H1 (cell line): ENCODE results near the gene DSP. TPM values are rescaled to one million over a fixed set of nuclear protein-coding genes. Genes with fewer than 3 reads are reported as not detected.

ENCODE experiments used
- CTCF ChIA-PET: fragments of 300-600 bp; sonication (Branson Sonifier 250); formaldehyde crosslinking; loops from one replicate; lab custom pipeline; 2021; ENCODE audit not compliant: partially characterized antibody; lab: Charles Lee
- POLR2A ChIA-PET: fragments of 300-600 bp; sonication (Branson Sonifier 250); formaldehyde crosslinking; loops from one replicate; lab custom pipeline; 2021; ENCODE audit warnings: inconsistent platforms; ENCODE audit not compliant: partially characterized antibody; lab: Charles Lee
- DNase-seq, 2 experiments: peaks; one replicate each; pipeline versions ENCODE4 v3.0.0 to v3.0.0-alpha.2; 2010 to 2022; ENCODE audit warnings: low spot score in 2 of 2, low read depth in 1 of 2, mixed read lengths in 1 of 2
- FAIRE-seq: peaks from 2 replicates; lab custom pipeline; 2011; peaks lifted over from hg19 to GRCh38; lab: Jason Lieb, UNC
- H2AFZ ChIP-seq: 2 replicates; pipeline ENCODE4 v1.8.1; 2012; ENCODE audit warnings: low read length, inconsistent platforms
- H2AK5ac ChIP-seq: 2 replicates; pipeline ENCODE4 v1.6.1; 2013; ENCODE audit warnings: low read depth, low read length
- H2BK120ac ChIP-seq: replicated peaks from 2 replicates; pipeline ENCODE3; 2013; ENCODE audit warnings: low read depth, low read length, inconsistent platforms
- H2BK12ac ChIP-seq: 2 replicates; pipeline ENCODE4 v1.6.1; 2013; ENCODE audit warnings: low read depth, low read length
- H2BK15ac ChIP-seq: 2 replicates; pipeline ENCODE4 v1.6.1; 2013; ENCODE audit warnings: low read length
- H2BK20ac ChIP-seq: 2 replicates; pipeline ENCODE4 v1.6.1; 2013; ENCODE audit warnings: low read length
- H2BK5ac ChIP-seq: 2 replicates; pipeline ENCODE4 v1.6.1; 2013; ENCODE audit warnings: low read depth, low read length
- H3K14ac ChIP-seq: 2 replicates; pipeline ENCODE4 v1.6.1; 2013; ENCODE audit warnings: inconsistent platforms; ENCODE audit not compliant: insufficient read length
- H3K18ac ChIP-seq: 2 replicates; pipeline ENCODE4 v1.6.1; 2013; ENCODE audit warnings: low read length; ENCODE audit errors: extremely low read depth
- H3K23ac ChIP-seq: 2 replicates; pipeline ENCODE4 v1.6.1; 2013; ENCODE audit warnings: inconsistent platforms; ENCODE audit not compliant: insufficient read length
- H3K23me2 ChIP-seq: 2 replicates; pipeline ENCODE4 v1.6.1; 2013; ENCODE audit warnings: low read depth, low read length
- H3K27ac ChIP-seq: 2 replicates; pipeline ENCODE4 v1.6.1; 2011; ENCODE audit warnings: low read depth, low read length, inconsistent platforms
- H3K27me3 ChIP-seq, 4 experiments: replicated peaks in 1 of 4; 1 replicate in 1 of 4; 2 replicates in 3 of 4; pipeline versions ENCODE4 v1.6.1 to v1.8.1; 2011 to 2013; ENCODE audit warnings: low read length in 3 of 4, mild to moderate bottlenecking in 3 of 4, inconsistent platforms in 2 of 4, mixed read lengths in 2 of 4, moderate library complexity in 1 of 4; ENCODE audit not compliant: control insufficient read depth in 3 of 4, insufficient read depth in 3 of 4; ENCODE audit errors: extremely low read depth in 1 of 4
- H3K36me3 ChIP-seq, 4 experiments: 2 replicates each; pipeline versions ENCODE4 v1.6.1 to v1.8.1; 2011 to 2013; ENCODE audit warnings: mild to moderate bottlenecking in 4 of 4, low read length in 3 of 4, moderate library complexity in 2 of 4, control low read depth in 1 of 4, inconsistent platforms in 1 of 4; ENCODE audit not compliant: insufficient read depth in 4 of 4, control insufficient read depth in 2 of 4
- H3K4ac ChIP-seq: replicated peaks from 2 replicates; pipeline ENCODE3; 2013; ENCODE audit warnings: low read length, low read depth, mixed read lengths, inconsistent platforms; ENCODE audit not compliant: insufficient read length
- H3K4me1 ChIP-seq, 4 experiments: replicated peaks in 1 of 4; 1 replicate in 1 of 4; 2 replicates in 3 of 4; pipeline versions ENCODE4 v1.6.1 to v1.8.1; 2011 to 2013; ENCODE audit warnings: low read length in 3 of 4, inconsistent platforms in 2 of 4, mixed read lengths in 1 of 4; ENCODE audit not compliant: insufficient read depth in 4 of 4, control insufficient read depth in 3 of 4
- H3K4me2 ChIP-seq, 2 experiments: 2 replicates each; pipeline versions ENCODE4 v1.6.1 to v1.8.1; 2011 to 2013; ENCODE audit warnings: low read depth in 2 of 2, low read length in 2 of 2, control low read depth in 1 of 2, inconsistent platforms in 1 of 2, mild to moderate bottlenecking in 1 of 2; ENCODE audit not compliant: insufficient read depth in 1 of 2
- H3K4me3 ChIP-seq, 4 experiments: fragments of 200-600, 300-600 bp in 1 of 4; sonication (generic), shearing (Covaris generic), sonication (Bioruptor Twin) in 1 of 4; 2 replicates each; pipeline versions ENCODE4 v1.5.1 to v1.8.1; 2011 to 2016; ENCODE audit warnings: low read length in 4 of 4, low read depth in 3 of 4, control low read depth in 2 of 4, inconsistent platforms in 2 of 4, mild to moderate bottlenecking in 2 of 4, mixed read lengths in 1 of 4, moderate library complexity in 1 of 4; ENCODE audit not compliant: insufficient read depth in 2 of 4; ENCODE audit errors: extremely low read depth in 1 of 4
- H3K56ac ChIP-seq: replicated peaks from 2 replicates; pipeline ENCODE3; 2013; ENCODE audit warnings: low read depth, mild to moderate bottlenecking, mixed read lengths, low read length, inconsistent platforms; ENCODE audit not compliant: insufficient read length
- H3K79me1 ChIP-seq: 2 replicates; pipeline ENCODE4 v1.6.1; 2013; ENCODE audit warnings: low read depth, low read length, control low read depth
- H3K79me2 ChIP-seq, 2 experiments: 2 replicates each; pipeline versions ENCODE4 v1.6.1 to v1.8.1; 2012 to 2013; ENCODE audit warnings: low read length in 2 of 2, mild to moderate bottlenecking in 2 of 2, inconsistent platforms in 1 of 2; ENCODE audit not compliant: insufficient read depth in 2 of 2, control insufficient read depth in 1 of 2
- H3K9ac ChIP-seq, 4 experiments: replicated peaks in 1 of 4; 1 replicate in 1 of 4; 2 replicates in 3 of 4; pipeline versions ENCODE4 v1.6.1 to v1.8.1; 2011 to 2013; ENCODE audit warnings: low read depth in 3 of 4, low read length in 3 of 4, control low read depth in 2 of 4, mild to moderate bottlenecking in 2 of 4, moderate library complexity in 2 of 4, inconsistent platforms in 1 of 4; ENCODE audit errors: extremely low read depth in 1 of 4
- H3K9me3 ChIP-seq, 2 experiments: 2 replicates each; pipeline versions ENCODE4 v1.6.1 to v1.8.1; 2012 to 2013; ENCODE audit warnings: mild to moderate bottlenecking in 2 of 2, moderate library complexity in 2 of 2, control low read depth in 1 of 2, inconsistent platforms in 1 of 2, low read depth in 1 of 2, low read length in 1 of 2, mixed read lengths in 1 of 2; ENCODE audit not compliant: insufficient read depth in 2 of 2
- H4K20me1 ChIP-seq, 2 experiments: replicated peaks in 1 of 2; 2 replicates each; pipeline versions ENCODE3 to v1.8.1; 2011 to 2013; ENCODE audit warnings: inconsistent platforms in 2 of 2, low read length in 2 of 2, mild to moderate bottlenecking in 1 of 2; ENCODE audit not compliant: insufficient read depth in 2 of 2, control insufficient read depth in 1 of 2
- H4K5ac ChIP-seq: 2 replicates; pipeline ENCODE4 v1.6.1; 2013; ENCODE audit warnings: low read length, low read depth, mixed read lengths, inconsistent platforms; ENCODE audit not compliant: insufficient read length
- H4K8ac ChIP-seq: 2 replicates; pipeline ENCODE4 v1.8.0; 2013; ENCODE audit warnings: mild to moderate bottlenecking, moderate library complexity, low read length, inconsistent platforms; ENCODE audit not compliant: insufficient read depth; ENCODE audit errors: extremely low read depth
- H4K91ac ChIP-seq: replicated peaks from 2 replicates; pipeline ENCODE3; 2013; ENCODE audit warnings: low read length, mixed read lengths, inconsistent platforms; ENCODE audit not compliant: insufficient read length
- ASH2L ChIP-seq: fragments of 200-600, 300-600 bp; sonication (generic); IDR thresholded peaks from one replicate; pipeline ENCODE4 v1.7.1; 2017; ENCODE audit warnings: low read length
- BCL11A ChIP-seq, 2 experiments: IDR thresholded peaks; one replicate each; pipeline ENCODE4 v1.6.1; 2011; ENCODE audit warnings: low read depth in 2 of 2, low read length in 2 of 2, mild to moderate bottlenecking in 2 of 2
- CREB1 ChIP-seq: IDR thresholded peaks from 2 replicates; pipeline ENCODE4 v1.6.1; 2012; ENCODE audit warnings: inconsistent platforms
- CTBP2 ChIP-seq: IDR thresholded peaks from 2 replicates; pipeline ENCODE4 v1.7.0; 2011; ENCODE audit warnings: borderline replicate concordance, mild to moderate bottlenecking, moderate library complexity, mixed read lengths, low read length; ENCODE audit not compliant: insufficient read depth, insufficient read length
- GABPA ChIP-seq: IDR thresholded peaks from 2 replicates; pipeline ENCODE4 v1.6.1; 2011; ENCODE audit warnings: mild to moderate bottlenecking, low read length, moderate library complexity, borderline replicate concordance; ENCODE audit not compliant: insufficient read depth
- NRF1 ChIP-seq: IDR thresholded peaks from 2 replicates; pipeline ENCODE4 v1.6.1; 2011; ENCODE audit warnings: mild to moderate bottlenecking, low read depth, low read length, improper control_type of control experiment
- RAD21 ChIP-seq, 2 experiments: IDR thresholded peaks in 1 of 2; conservative IDR thresholded peaks in 1 of 2; 2 replicates each; pipeline ENCODE4 v1.6.1; 2011; ENCODE audit warnings: low read depth in 2 of 2, low read length in 2 of 2, improper control_type of control experiment in 1 of 2, inconsistent platforms in 1 of 2, mild to moderate bottlenecking in 1 of 2, moderate library complexity in 1 of 2
- RNF2 ChIP-seq: fragments of 200-900, 300-1000 bp; sonication (generic); IDR thresholded peaks from 2 replicates; pipeline ENCODE4 v1.7.1; 2016; ENCODE audit warnings: borderline replicate concordance, low read depth, mild to moderate bottlenecking, antibody characterized with exemption, low read length; ENCODE audit not compliant: poor library complexity, severe bottlenecking; ENCODE audit errors: missing control alignments
- RXRA ChIP-seq: IDR thresholded peaks from 2 replicates; pipeline ENCODE4 v1.6.1; 2011; ENCODE audit warnings: low read depth, mild to moderate bottlenecking, low read length, moderate library complexity; ENCODE audit not compliant: insufficient read depth
- SP1 ChIP-seq: IDR thresholded peaks from 2 replicates; pipeline ENCODE4 v1.6.1; 2011; ENCODE audit warnings: low read depth, low read length
- SUZ12 ChIP-seq: fragments of 200-600 bp; sonication (generic); IDR thresholded peaks from 2 replicates; pipeline ENCODE4 v1.6.1; 2012; ENCODE audit warnings: mild to moderate bottlenecking, inconsistent platforms, low read length, moderate library complexity, mixed read lengths
- TEAD4 ChIP-seq: IDR thresholded peaks from 2 replicates; pipeline ENCODE4 v1.6.1; 2012; ENCODE audit warnings: low read depth, low read length, inconsistent platforms, mixed read lengths
- YY1 ChIP-seq: IDR thresholded peaks from 2 replicates; pipeline ENCODE4 v1.6.1; 2011; ENCODE audit warnings: low read depth, mild to moderate bottlenecking, low read length
- WGBS, 2 experiments: shearing (Covaris generic) in 1 of 2; methylation state at CpG; one replicate each; pipeline versions ENCODE4 v1.1.6 to v1.1.7; 2013 to 2015; ENCODE audit warnings: low lambda C conversion rate in 2 of 2, mixed read lengths in 2 of 2, inconsistent platforms in 1 of 2, low coverage in 1 of 2, missing lambda C conversion rate in 1 of 2; ENCODE audit not compliant: insufficient replicate concordance in 2 of 2, insufficient coverage in 1 of 2, insufficient read length in 1 of 2; ENCODE audit errors: extremely low coverage in 1 of 2, missing lambda C conversion rate in 1 of 2; 5-methylcytosine and 5-hydroxymethylcytosine counted together
- polyA plus RNA-seq, 7 experiments: library from polyadenylated mRNA; depleted of rRNA in 3 of 7; stranded (reverse) in 5 of 7; unstranded in 2 of 7; fragments of >200 nt in 5 of 7; fragments of 200-250 nt in 2 of 7; gene quantifications; 1 replicate in 5 of 7; 2 replicates in 1 of 7; 4 replicates in 1 of 7; pipeline versions ENCODE4 v1.2.1 to v1.2.3, GENCODE V29; 2011 to 2013; ENCODE audit warnings: missing spikeins in 2 of 7, mixed read lengths in 2 of 7
- total RNA-seq: library from RNA; stranded (reverse); fragmentation: NEBNext Ultra II Directional; extraction: Animal tissue kit (Norgen Biotek cat#: 25700); gene quantifications from 2 replicates; pipeline ENCODE4 v1.2.1, GENCODE V29; 2021
- TF ChIP-seq, protein P1 (sequence below): IDR thresholded peaks from 2 replicates; pipeline ENCODE4 v1.6.1; 2012; ENCODE audit warnings: inconsistent platforms

Gene DSP
- total and polyA plus RNA-seq, 2 of the 8 experiments (the other 6 are each of a cell fraction or from before 2014, with no cell fraction given), result 14.3 to 48.5 TPM

DNA sequence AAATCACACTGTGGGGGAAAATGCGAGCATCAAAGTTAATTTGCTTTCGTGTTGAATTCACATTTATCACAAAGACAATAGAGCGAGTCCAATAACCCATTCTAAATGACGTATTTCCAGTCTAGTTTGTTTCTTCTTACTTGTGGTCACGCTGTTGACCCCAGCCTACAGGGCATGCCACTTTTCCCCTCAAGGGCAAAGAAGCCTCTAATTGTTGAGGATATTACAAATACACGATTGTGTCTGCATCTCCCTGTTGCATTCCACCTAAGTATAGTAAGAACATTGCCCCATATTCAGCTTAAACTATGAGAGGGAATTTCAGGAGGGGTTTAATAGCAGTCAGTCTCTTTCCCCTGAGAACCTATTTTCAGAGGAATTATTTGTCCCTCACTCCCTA, 37.4 kb upstream of the DSP start:
- 81% methylated on average over 6 of the region's 6 CpGs; no CpG with 5 or more reads in 1 of the 2 experiments for WGBS, 2 experiments
- CTCF ChIA-PET, result no interaction called here
- Histone ChIP-seq H3K23me2 (no peaks in the 10 kb centered on the region; the same call in 1 of the 2 replicates), H3K4me3 (no peak overlapping the region), H3K18ac (no peak overlapping the region), H3K27ac (no peak overlapping the region), H3K56ac (no peak overlapping the region), H2BK15ac (peak overlapping the region; percentile 36; the same call in 1 of the 2 replicates), H2BK5ac (no peak overlapping the region), H3K79me2 (no peaks in the 10 kb centered on the region), H3K14ac (no peak overlapping the region), H3K4ac (no peak overlapping the region), H4K20me1 (no peaks in the 10 kb centered on the region), H2BK12ac (no peak overlapping the region), H3K79me1 (0 out of 2 replicates have a peak, but pooled peaks cover 2% of the 10 kb centered on the region), H3K23ac (no peak overlapping the region), H3K27me3 (no peaks in the 10 kb centered on the region), H2AFZ (no peak overlapping the region), H3K4me1 (peaks cover 0 to 15% (median 9%) of the 10 kb centered on the region in 4 experiments; a peak in 6 of 7 replicates), H3K36me3 (no peaks in the 10 kb centered on the region), H4K91ac (no peak overlapping the region), H2BK120ac (no peak overlapping the region), H4K8ac (no peak overlapping the region), H2BK20ac (no peak overlapping the region), H3K4me2 (no peak overlapping the region), H3K9me3 (no peaks in the 10 kb centered on the region), H2AK5ac (no peak overlapping the region), H4K5ac (no peak overlapping the region), H3K9ac (no peak overlapping the region)
- POLR2A ChIA-PET, result no interaction called here
- FAIRE-seq (no peak), DNase-seq (no peak)
- TF ChIP-seq NRF1 (no peak), CREB1 (no peak), RAD21 (IDR thresholded peaks at IDR 0.05 in 1 of 2, conservative IDR thresholded peaks at IDR 0.05 in 1 of 2; ENCODE audit: low read depth in 2 of 2, low read length in 2 of 2) (no peak), ASH2L (no peak), RXRA (no peak), TEAD4 (no peak), YY1 (no peak), SUZ12 (no peak), GABPA (no peak), RNF2 (no peak), BCL11A (IDR thresholded peaks at IDR 0.05; ENCODE audit: low read depth in 2 of 2, low read length in 2 of 2) (no peak), SP1 (no peak), CTBP2 (no peak)
- TF ChIP-seq, protein P1, sequence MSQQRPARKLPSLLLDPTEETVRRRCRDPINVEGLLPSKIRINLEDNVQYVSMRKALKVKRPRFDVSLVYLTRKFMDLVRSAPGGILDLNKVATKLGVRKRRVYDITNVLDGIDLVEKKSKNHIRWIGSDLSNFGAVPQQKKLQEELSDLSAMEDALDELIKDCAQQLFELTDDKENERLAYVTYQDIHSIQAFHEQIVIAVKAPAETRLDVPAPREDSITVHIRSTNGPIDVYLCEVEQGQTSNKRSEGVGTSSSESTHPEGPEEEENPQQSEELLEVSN, result no peak
